ENCODE data around the gene KCNJ16.

KCNJ16 gene

DNA sequence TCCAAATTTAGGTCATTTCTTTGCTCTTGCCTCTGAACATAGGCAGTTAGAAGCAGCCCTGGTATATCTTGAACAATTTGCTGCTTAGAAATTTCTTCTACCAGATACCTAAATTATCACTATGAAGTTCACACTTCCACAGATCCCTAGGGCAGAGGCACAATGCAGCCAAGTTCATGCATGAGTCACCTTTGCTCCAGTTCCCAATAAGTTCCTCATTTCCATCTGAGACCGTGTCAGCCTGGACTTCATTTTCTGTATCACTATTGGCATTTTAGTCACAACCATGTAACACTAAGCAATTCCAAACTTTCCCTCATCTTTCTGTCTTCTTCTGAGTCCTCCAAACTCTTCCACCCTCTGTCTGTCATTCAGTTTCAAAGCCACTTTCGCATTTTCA lies 45.0 kb downstream of the KCNJ16 start:
- no peak for TF ChIP-seq CTCF (IDR thresholded peaks at IDR 0.05)

DNA sequence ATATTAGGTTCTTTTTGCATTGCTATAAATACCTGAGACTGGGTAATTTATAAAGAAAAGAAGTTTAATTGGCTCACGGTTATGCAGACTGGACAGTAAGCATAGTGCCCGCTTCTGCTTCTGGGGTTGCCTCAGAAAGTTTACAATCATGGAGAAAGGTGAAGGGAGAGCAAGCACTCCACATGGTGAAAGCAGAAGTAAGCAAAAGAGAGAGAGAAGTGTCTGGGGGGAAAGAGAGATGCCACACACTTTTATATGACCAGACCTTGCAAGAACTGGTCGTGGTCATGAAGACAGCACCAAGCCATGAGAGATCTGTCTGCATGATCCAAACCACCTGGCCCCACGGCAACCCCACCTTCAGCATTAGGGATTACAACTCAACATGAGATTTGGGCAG lies 45.4 kb downstream of the KCNJ16 start:
- no peak for TF ChIP-seq CTCF (IDR thresholded peaks at IDR 0.05)

- TF ChIP-seq CTCF (IDR thresholded peaks at IDR 0.05) = no peak
Measured at GRCh38 chr17:70121126-70121525, 46.1 kb downstream of the KCNJ16 start.

DNA sequence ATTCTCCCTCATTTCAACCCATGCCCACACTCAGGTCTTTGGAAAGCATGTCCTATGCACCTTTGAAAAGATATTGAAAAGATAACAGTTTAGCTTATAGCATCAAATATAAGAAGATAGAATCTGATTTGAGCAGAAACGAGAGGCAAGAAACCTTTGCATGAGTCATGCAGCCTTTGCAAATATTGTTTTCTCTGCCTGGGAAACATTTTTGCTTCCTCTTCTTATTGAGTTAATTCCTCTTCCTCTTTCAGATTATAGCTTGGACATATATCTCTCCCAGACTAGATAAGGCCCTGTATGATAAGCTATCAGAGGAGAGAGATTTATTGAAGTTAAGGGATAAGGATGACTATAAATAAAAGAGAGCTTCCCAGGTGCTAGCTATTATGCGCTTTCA lies 48.2 kb downstream of the KCNJ16 start:
- TF ChIP-seq CTCF (IDR thresholded peaks at IDR 0.05) = no peak

DNA sequence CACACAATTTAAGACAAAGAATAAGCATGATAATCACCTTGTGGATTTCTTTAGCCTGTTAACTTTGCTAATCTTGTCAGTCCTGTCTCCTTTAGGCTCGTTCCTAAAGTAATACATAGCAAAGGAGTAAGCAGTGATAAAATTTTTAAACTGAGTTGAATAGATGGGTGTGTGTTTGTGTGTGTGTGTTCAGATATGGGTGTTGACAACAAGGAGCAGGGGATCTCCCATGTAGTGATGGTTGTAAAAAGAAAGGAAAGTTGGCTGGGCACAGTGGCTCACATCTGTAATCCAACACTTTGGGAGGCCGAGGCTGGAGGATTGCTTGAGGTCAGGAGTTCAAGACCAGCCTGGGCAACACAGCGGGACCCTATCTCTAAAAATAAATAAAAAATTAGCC lies 49.7 kb downstream of the KCNJ16 start:
- no peak for TF ChIP-seq CTCF (IDR thresholded peaks at IDR 0.05)

GRCh38 chr17:70127221-70127873 lies 52.3 kb downstream of the KCNJ16 start:
- TF ChIP-seq CTCF (IDR thresholded peaks at IDR 0.05) = no peak

GRCh38 chr17:70128727-70129238 lies 53.8 kb downstream of the KCNJ16 start:
- no peak for TF ChIP-seq CTCF (IDR thresholded peaks at IDR 0.05)

DNA sequence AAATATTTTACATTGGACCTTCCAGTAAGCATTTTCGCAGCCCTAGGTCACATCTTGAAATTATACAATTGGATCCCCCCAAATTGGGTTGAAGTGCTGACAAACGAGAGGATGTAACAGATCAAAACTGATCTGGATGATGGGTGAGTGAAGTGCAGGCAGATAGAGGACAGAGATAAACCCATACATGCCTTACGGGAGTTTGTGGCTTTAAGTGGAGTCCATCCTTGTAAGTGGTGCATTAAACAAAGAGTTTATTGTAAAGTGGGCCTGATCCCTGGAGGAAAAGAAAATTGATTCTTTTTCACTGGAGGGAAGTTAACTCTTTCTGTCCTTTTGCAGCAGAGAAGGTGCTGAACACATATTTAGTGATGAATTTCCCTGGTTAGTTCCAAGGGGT lies 55.3 kb downstream of the KCNJ16 start:
- no peak for TF ChIP-seq CTCF (IDR thresholded peaks at IDR 0.05)

Data from LNCAP (cell line).